ENCODE measurements around the gene ELL. TPM values are rescaled to one million over a fixed set of nuclear protein-coding genes. Genes with fewer than 3 reads are reported as not detected.
A peak's percentile ranks its signal among the peaks of the same experiment; 100 is the strongest.

Gene ELL
- total and polyA plus RNA-seq, 9 of the 15 experiments (the other 6 are each of a cell fraction or from before 2014, with no cell fraction given): 0.24 to 22.5 (median 4.1) TPM

DNA sequence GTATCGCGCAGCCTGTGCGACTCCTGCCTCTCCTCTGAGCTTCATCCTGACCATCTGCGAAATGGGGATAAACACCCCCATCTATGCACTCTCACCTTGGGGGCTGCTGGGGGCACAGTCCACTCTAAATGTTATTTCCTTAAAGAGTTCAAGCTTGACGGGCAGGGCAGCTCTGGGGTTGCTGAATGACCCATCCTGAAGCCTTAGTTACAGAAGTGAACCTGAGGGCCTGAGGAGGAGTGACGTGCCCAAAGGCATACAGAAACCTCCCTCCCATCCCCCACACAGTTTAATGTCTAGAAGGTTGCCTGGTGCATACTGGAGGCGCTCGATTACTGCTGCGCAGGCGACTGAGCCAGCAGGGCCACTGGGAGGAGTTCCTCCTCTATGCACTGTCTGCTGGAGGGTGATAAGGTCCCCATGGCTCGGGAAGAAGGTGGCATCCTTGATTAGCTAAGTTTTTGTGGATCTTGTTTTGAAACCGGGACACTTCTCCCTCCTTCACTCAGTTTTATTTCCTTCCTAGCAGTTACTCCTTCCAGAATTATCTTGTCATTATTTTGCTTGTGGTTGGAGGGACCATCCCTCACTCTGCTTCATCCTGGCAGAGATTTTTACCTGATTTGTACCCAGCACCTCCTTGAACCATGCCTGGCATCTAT, 22.1 kb upstream of the ELL start (continued):
- no peak for TF ChIP-seq NR2F6 (CRISPR knock-in tag; IDR thresholded peaks at IDR 0.05)
- TF ChIP-seq ZNF23 (CRISPR knock-in tag; IDR thresholded peaks at IDR 0.05): no peak
- TF ChIP-seq PHF20 (IDR thresholded peaks at IDR 0.05; ENCODE audit: partially characterized antibody): no peak
- peak; percentile 88 for TF ChIP-seq HMGN3 (IDR thresholded peaks at IDR 0.05; ENCODE audit: borderline replicate concordance, extremely low read depth, insufficient read length, low read depth, low read length)
- TF ChIP-seq TGIF2 (CRISPR knock-in tag; IDR thresholded peaks at IDR 0.05): no peak
- no peak for TF ChIP-seq GATAD2A (IDR thresholded peaks at IDR 0.05)
- peak; percentile 61; the same call in 1 of the 2 replicates for TF ChIP-seq TOE1 (IDR thresholded peaks at IDR 0.05; ENCODE audit: borderline replicate concordance)
- TF ChIP-seq TOE1 (CRISPR knock-in tag; IDR thresholded peaks at IDR 0.05; ENCODE audit: borderline replicate concordance, low read depth): no peak; the same call in 1 of the 2 replicates
- TF ChIP-seq, protein P1, sequence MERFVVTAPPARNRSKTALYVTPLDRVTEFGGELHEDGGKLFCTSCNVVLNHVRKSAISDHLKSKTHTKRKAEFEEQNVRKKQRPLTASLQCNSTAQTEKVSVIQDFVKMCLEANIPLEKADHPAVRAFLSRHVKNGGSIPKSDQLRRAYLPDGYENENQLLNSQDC (CRISPR knock-in tag; IDR thresholded peaks at IDR 0.05): no peak
- no peak for TF ChIP-seq SRSF7 (optimal IDR thresholded peaks at IDR 0.05; ENCODE audit: low read depth, low read length)
- TF ChIP-seq ZNF253 (CRISPR knock-in tag; conservative IDR thresholded peaks at IDR 0.05): no peak
- no peak; the same call in 1 of the 2 replicates for TF ChIP-seq ZNF263 (CRISPR knock-in tag; IDR thresholded peaks at IDR 0.05; ENCODE audit: borderline replicate concordance)
- TF ChIP-seq ZNF79 (CRISPR knock-in tag; IDR thresholded peaks at IDR 0.05; ENCODE audit: low read depth): no peak
- TF ChIP-seq, protein P2, sequence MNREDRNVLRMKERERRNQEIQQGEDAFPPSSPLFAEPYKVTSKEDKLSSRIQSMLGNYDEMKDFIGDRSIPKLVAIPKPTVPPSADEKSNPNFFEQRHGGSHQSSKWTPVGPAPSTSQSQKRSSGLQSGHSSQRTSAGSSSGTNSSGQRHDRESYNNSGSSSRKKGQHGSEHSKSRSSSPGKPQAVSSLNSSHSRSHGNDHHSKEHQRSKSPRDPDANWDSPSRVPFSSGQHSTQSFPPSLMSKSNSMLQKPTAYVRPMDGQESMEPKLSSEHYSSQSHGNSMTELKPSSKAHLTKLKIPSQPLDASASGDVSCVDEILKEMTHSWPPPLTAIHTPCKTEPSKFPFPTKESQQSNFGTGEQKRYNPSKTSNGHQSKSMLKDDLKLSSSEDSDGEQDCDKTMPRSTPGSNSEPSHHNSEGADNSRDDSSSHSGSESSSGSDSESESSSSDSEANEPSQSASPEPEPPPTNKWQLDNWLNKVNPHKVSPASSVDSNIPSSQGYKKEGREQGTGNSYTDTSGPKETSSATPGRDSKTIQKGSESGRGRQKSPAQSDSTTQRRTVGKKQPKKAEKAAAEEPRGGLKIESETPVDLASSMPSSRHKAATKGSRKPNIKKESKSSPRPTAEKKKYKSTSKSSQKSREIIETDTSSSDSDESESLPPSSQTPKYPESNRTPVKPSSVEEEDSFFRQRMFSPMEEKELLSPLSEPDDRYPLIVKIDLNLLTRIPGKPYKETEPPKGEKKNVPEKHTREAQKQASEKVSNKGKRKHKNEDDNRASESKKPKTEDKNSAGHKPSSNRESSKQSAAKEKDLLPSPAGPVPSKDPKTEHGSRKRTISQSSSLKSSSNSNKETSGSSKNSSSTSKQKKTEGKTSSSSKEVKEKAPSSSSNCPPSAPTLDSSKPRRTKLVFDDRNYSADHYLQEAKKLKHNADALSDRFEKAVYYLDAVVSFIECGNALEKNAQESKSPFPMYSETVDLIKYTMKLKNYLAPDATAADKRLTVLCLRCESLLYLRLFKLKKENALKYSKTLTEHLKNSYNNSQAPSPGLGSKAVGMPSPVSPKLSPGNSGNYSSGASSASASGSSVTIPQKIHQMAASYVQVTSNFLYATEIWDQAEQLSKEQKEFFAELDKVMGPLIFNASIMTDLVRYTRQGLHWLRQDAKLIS (CRISPR knock-in tag; IDR thresholded peaks at IDR 0.05): no peak
- no peak for TF ChIP-seq ZKSCAN3 (CRISPR knock-in tag; IDR thresholded peaks at IDR 0.05)
- TF ChIP-seq ARHGAP35 (IDR thresholded peaks at IDR 0.05; ENCODE audit: partially characterized antibody): no peak
- TF ChIP-seq, protein P3, sequence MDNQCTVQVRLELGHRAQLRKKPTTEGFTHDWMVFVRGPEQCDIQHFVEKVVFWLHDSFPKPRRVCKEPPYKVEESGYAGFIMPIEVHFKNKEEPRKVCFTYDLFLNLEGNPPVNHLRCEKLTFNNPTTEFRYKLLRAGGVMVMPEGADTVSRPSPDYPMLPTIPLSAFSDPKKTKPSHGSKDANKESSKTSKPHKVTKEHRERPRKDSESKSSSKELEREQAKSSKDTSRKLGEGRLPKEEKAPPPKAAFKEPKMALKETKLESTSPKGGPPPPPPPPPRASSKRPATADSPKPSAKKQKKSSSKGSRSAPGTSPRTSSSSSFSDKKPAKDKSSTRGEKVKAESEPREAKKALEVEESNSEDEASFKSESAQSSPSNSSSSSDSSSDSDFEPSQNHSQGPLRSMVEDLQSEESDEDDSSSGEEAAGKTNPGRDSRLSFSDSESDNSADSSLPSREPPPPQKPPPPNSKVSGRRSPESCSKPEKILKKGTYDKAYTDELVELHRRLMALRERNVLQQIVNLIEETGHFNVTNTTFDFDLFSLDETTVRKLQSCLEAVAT (IDR thresholded peaks at IDR 0.05): peak; percentile 28 to 50; a peak in 1 of 4 replicates
- 0 out of 2 replicates have a peak, but pooled peaks have one; percentile 75 for TF ChIP-seq XRCC5 (IDR thresholded peaks at IDR 0.05; ENCODE audit: low read depth, low read length)
- TF ChIP-seq ZNF764 (CRISPR knock-in tag; IDR thresholded peaks at IDR 0.05; ENCODE audit: low read depth): no peak
- TF ChIP-seq ZNF24 (IDR thresholded peaks at IDR 0.05): peak; percentile 65
- TF ChIP-seq, protein P4, sequence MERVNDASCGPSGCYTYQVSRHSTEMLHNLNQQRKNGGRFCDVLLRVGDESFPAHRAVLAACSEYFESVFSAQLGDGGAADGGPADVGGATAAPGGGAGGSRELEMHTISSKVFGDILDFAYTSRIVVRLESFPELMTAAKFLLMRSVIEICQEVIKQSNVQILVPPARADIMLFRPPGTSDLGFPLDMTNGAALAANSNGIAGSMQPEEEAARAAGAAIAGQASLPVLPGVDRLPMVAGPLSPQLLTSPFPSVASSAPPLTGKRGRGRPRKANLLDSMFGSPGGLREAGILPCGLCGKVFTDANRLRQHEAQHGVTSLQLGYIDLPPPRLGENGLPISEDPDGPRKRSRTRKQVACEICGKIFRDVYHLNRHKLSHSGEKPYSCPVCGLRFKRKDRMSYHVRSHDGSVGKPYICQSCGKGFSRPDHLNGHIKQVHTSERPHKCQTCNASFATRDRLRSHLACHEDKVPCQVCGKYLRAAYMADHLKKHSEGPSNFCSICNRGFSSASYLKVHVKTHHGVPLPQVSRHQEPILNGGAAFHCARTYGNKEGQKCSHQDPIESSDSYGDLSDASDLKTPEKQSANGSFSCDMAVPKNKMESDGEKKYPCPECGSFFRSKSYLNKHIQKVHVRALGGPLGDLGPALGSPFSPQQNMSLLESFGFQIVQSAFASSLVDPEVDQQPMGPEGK (CRISPR knock-in tag; IDR thresholded peaks at IDR 0.05; ENCODE audit: borderline replicate concordance): no peak
- TF ChIP-seq RBM17 (IDR thresholded peaks at IDR 0.05; ENCODE audit: borderline replicate concordance, low read depth, low read length): no peak
